Endothelial cell (in vitro differentiated cells): ENCODE data around the gene KBTBD13. TPM values are rescaled to one million over a fixed set of nuclear protein-coding genes. Genes with fewer than 3 reads are reported as not detected.

Source experiments
- DNase-seq: peaks from one replicate; pipeline ENCODE4 v3.0.0; 2021; ENCODE audit warnings: low spot score
- H3K27ac Mint-ChIP-seq: one replicate; pipeline ENCODE4 v1.8.0; 2021; ENCODE audit warnings: mixed read lengths, inconsistent platforms; ENCODE audit not compliant: unreplicated experiment
- H3K27me3 Mint-ChIP-seq: one replicate; pipeline ENCODE4 v1.8.0; 2021; ENCODE audit warnings: mild to moderate bottlenecking, moderate library complexity, mixed read lengths, inconsistent platforms; ENCODE audit not compliant: unreplicated experiment
- H3K36me3 Mint-ChIP-seq: one replicate; pipeline ENCODE4 v1.8.0; 2021; ENCODE audit warnings: mild to moderate bottlenecking, low read depth, mixed read lengths, inconsistent platforms; ENCODE audit not compliant: unreplicated experiment
- H3K4me1 Mint-ChIP-seq: one replicate; pipeline ENCODE4 v1.8.0; 2021; ENCODE audit warnings: mild to moderate bottlenecking, mixed read lengths, inconsistent platforms; ENCODE audit not compliant: unreplicated experiment
- H3K4me3 Mint-ChIP-seq: one replicate; pipeline ENCODE4 v1.8.0; 2021; ENCODE audit warnings: mild to moderate bottlenecking, mixed read lengths, inconsistent platforms; ENCODE audit not compliant: unreplicated experiment
- H3K9me3 Mint-ChIP-seq: one replicate; pipeline ENCODE4 v1.8.0; 2021; ENCODE audit warnings: mixed read lengths, inconsistent platforms; ENCODE audit not compliant: unreplicated experiment
- CTCF ChIP-seq: fragments of 200-600 bp; sonication (generic); IDR thresholded peaks from one replicate; pipeline ENCODE4 v1.5.0; 2021; ENCODE audit warnings: antibody characterized with exemption; ENCODE audit not compliant: unreplicated experiment
- total RNA-seq: library from RNA; stranded (reverse); fragmentation: NEBNext Ultra II Directional; extraction: Animal tissue kit (Norgen Biotek cat#: 25700); gene quantifications from one replicate; pipeline ENCODE4 v1.2.1, GENCODE V29; 2021; ENCODE audit not compliant: unreplicated experiment

The KBTBD13 gene
- total RNA-seq, 1 donor from 2014 or later = not detected

- no peak overlapping the region for H3K27ac Mint-ChIP-seq
- H3K4me3 Mint-ChIP-seq = no peak overlapping the region
- no peak for DNase-seq
- H3K9me3 Mint-ChIP-seq = no peaks in the 10 kb centered on the region
- TF ChIP-seq CTCF = no peak
- H3K27me3 Mint-ChIP-seq = peaks cover 7% of the 10 kb centered on the region
- H3K36me3 Mint-ChIP-seq = no peaks in the 10 kb centered on the region
- H3K4me1 Mint-ChIP-seq = peaks cover 2% of the 10 kb centered on the region
Measured at GRCh38 chr15:65055201-65055870, 21.2 kb upstream of the KBTBD13 start.

GRCh38 chr15:65056106-65056505 is 20.4 kb upstream of the KBTBD13 start:
- no peak overlapping the region for H3K4me3 Mint-ChIP-seq
- H3K27me3 Mint-ChIP-seq = peaks cover 7% of the 10 kb centered on the region
- no peaks in the 10 kb centered on the region for H3K4me1 Mint-ChIP-seq
- no peaks in the 10 kb centered on the region for H3K9me3 Mint-ChIP-seq
- no peak overlapping the region for H3K27ac Mint-ChIP-seq
- no peak for DNase-seq
- H3K36me3 Mint-ChIP-seq = no peaks in the 10 kb centered on the region
- TF ChIP-seq CTCF = no peak

GRCh38 chr15:65056868-65057548 is 19.5 kb upstream of the KBTBD13 start:
- Mint-ChIP-seq H3K36me3 (no peaks in the 10 kb centered on the region), H3K27me3 (peaks cover 4% of the 10 kb centered on the region), H3K9me3 (no peaks in the 10 kb centered on the region), H3K27ac (no peak overlapping the region), H3K4me3 (no peak overlapping the region), H3K4me1 (no peaks in the 10 kb centered on the region)
- no peak for DNase-seq
- TF ChIP-seq CTCF = no peak

- DNase-seq = no peak
- TF ChIP-seq CTCF = no peak
- H3K36me3 Mint-ChIP-seq = no peaks in the 10 kb centered on the region
- H3K27ac Mint-ChIP-seq = no peak overlapping the region
- peaks cover 3% of the 10 kb centered on the region for H3K27me3 Mint-ChIP-seq
- no peak overlapping the region for H3K4me3 Mint-ChIP-seq
- no peaks in the 10 kb centered on the region for H3K4me1 Mint-ChIP-seq
- no peaks in the 10 kb centered on the region for H3K9me3 Mint-ChIP-seq
Measured at GRCh38 chr15:65057549-65057940, 19.0 kb upstream of the KBTBD13 start.
